Renal pelvis (tissue), 4 donors: ENCODE measurements around the gene EHD1. TPM values are rescaled to one million over a fixed set of nuclear protein-coding genes. Genes with fewer than 3 reads are reported as not detected.

Source experiments
- DNase-seq: peaks from one replicate; pipeline ENCODE4 v3.0.0-alpha.2; 2013
- polyA plus RNA-seq, 3 donors: library from polyadenylated mRNA; unstranded; fragments of 120-200 nt; gene quantifications; one replicate each; pipeline ENCODE4 v1.2.1, GENCODE V29; 2013; ENCODE audit not compliant: insufficient read length in 3 of 3

Gene EHD1
- polyA plus RNA-seq, 3 donors = 61.6 to 73.4 (median 68.3) TPM

GRCh38 chr11:64893194-64894069, 15.0 kb upstream of the EHD1 start:
- no peak for DNase-seq

GRCh38 chr11:64892838-64893193, 14.4 kb upstream of the EHD1 start:
- no peak for DNase-seq

- no peak for DNase-seq
Measured at GRCh38 chr11:64892411-64892831, 14.0 kb upstream of the EHD1 start.

GRCh38 chr11:64891880-64892279, 13.5 kb upstream of the EHD1 start:
- DNase-seq = no peak

- DNase-seq = no peak
Measured at GRCh38 chr11:64891215-64891848, 12.9 kb upstream of the EHD1 start.

GRCh38 chr11:64890522-64890939, 12.1 kb upstream of the EHD1 start:
- DNase-seq = no peak

- DNase-seq = no peak
Measured at GRCh38 chr11:64888729-64889511, 10.5 kb upstream of the EHD1 start.

GRCh38 chr11:64888406-64888728, 9.9 kb upstream of the EHD1 start:
- DNase-seq = no peak

- DNase-seq = peak; percentile 70
Measured at GRCh38 chr11:64887757-64888405, 9.5 kb upstream of the EHD1 start.

GRCh38 chr11:64887234-64887756, 8.9 kb upstream of the EHD1 start:
- no peak for DNase-seq

GRCh38 chr11:64885367-64886286, 7.2 kb upstream of the EHD1 start:
- no peak for DNase-seq

- DNase-seq = no peak
Measured at GRCh38 chr11:64884019-64884418, 5.6 kb upstream of the EHD1 start.

- DNase-seq = no peak
Measured at GRCh38 chr11:64883575-64883974, 5.2 kb upstream of the EHD1 start.

- no peak for DNase-seq
Measured at GRCh38 chr11:64882243-64882642, 3.8 kb upstream of the EHD1 start.

- DNase-seq = no peak
Measured at GRCh38 chr11:64881476-64881875, 3.1 kb upstream of the EHD1 start.

GRCh38 chr11:64880240-64881001, 2.0 kb upstream of the EHD1 start:
- no peak for DNase-seq

- no peak for DNase-seq
Measured at GRCh38 chr11:64879244-64879900, 951 bp upstream of the EHD1 start.

GRCh38 chr11:64878223-64878493, 263 bp downstream of the EHD1 start:
- DNase-seq = no peak

- DNase-seq = no peak
Measured at GRCh38 chr11:64877390-64878222, 815 bp downstream of the EHD1 start.
